ENCODE measurements around the gene DROSHA.

DNA sequence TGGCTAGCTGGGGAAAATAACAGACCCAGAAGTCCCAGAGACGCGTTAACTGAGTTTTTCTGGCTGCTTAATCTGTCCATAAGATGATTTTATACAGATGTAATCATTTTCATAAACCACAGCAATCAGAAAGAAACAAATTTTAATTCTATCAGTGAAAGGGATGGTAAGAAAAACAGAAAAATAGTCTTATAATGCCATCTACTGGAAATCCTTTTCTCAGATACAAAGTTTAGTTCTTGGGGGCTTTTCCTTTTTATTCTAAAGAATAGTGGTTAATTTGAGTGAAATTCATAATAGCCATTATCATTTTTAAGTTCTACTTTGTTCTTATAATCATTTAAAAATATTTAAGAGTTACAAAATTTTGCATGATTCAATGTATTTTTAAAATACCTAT, 44.4 kb downstream of the DROSHA start:
- no peak for TF ChIP-seq POLR2A (IDR thresholded peaks at IDR 0.05; ENCODE audit: low read depth, low read length)
- TF ChIP-seq, protein P1, sequence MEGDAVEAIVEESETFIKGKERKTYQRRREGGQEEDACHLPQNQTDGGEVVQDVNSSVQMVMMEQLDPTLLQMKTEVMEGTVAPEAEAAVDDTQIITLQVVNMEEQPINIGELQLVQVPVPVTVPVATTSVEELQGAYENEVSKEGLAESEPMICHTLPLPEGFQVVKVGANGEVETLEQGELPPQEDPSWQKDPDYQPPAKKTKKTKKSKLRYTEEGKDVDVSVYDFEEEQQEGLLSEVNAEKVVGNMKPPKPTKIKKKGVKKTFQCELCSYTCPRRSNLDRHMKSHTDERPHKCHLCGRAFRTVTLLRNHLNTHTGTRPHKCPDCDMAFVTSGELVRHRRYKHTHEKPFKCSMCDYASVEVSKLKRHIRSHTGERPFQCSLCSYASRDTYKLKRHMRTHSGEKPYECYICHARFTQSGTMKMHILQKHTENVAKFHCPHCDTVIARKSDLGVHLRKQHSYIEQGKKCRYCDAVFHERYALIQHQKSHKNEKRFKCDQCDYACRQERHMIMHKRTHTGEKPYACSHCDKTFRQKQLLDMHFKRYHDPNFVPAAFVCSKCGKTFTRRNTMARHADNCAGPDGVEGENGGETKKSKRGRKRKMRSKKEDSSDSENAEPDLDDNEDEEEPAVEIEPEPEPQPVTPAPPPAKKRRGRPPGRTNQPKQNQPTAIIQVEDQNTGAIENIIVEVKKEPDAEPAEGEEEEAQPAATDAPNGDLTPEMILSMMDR (conservative IDR thresholded peaks at IDR 0.05; ENCODE audit: low read depth, low read length): peak; percentile 47
- no peak for TF ChIP-seq USF2 (IDR thresholded peaks at IDR 0.05; ENCODE audit: low read depth, low read length)
- TF ChIP-seq MXI1 (IDR thresholded peaks at IDR 0.05; ENCODE audit: borderline replicate concordance, low read depth, low read length): no peak
- TF ChIP-seq SMC3 (IDR thresholded peaks at IDR 0.05; ENCODE audit: low read depth, low read length): peak; percentile 27; the same call in 1 of the 2 replicates
- no peak for TF ChIP-seq BHLHE40 (IDR thresholded peaks at IDR 0.05; ENCODE audit: low read depth, low read length)
- no peak for TF ChIP-seq CEBPB (IDR thresholded peaks at IDR 0.05; ENCODE audit: low read depth, low read length)
- no peak for TF ChIP-seq FOS (IDR thresholded peaks at IDR 0.05; ENCODE audit: low read depth, low read length)
- TF ChIP-seq RCOR1 (IDR thresholded peaks at IDR 0.05; ENCODE audit: insufficient replicate concordance, low read length): no peak
- TF ChIP-seq RFX5 (IDR thresholded peaks at IDR 0.05; ENCODE audit: low read depth, low read length): no peak
